ENCODE results near the gene TRNP1.

DNA sequence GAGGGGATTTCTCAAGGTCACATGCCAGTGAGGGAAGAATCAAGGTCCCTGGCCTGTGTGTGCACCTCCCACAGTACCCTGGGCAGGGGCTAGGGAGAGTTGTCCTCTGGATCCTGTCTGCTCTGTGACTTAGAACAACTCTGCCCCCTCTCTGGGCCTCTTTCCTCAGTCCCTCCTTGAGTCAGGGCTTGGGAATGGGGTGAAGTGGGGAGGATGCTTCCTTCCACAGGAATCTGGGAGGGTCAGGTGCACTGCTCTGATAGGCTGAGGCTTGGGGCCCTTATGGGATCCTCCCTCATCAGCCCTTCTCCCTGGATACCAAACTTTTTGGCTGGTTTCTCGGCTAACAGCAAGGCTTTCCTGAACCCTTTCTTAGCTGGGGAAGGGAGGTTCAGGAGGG, 2.5 kb downstream of the TRNP1 start:
- TF ChIP-seq, protein P1, sequence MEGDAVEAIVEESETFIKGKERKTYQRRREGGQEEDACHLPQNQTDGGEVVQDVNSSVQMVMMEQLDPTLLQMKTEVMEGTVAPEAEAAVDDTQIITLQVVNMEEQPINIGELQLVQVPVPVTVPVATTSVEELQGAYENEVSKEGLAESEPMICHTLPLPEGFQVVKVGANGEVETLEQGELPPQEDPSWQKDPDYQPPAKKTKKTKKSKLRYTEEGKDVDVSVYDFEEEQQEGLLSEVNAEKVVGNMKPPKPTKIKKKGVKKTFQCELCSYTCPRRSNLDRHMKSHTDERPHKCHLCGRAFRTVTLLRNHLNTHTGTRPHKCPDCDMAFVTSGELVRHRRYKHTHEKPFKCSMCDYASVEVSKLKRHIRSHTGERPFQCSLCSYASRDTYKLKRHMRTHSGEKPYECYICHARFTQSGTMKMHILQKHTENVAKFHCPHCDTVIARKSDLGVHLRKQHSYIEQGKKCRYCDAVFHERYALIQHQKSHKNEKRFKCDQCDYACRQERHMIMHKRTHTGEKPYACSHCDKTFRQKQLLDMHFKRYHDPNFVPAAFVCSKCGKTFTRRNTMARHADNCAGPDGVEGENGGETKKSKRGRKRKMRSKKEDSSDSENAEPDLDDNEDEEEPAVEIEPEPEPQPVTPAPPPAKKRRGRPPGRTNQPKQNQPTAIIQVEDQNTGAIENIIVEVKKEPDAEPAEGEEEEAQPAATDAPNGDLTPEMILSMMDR (IDR thresholded peaks at IDR 0.05; ENCODE audit: low read depth, low read length): no peak
- TF ChIP-seq, protein P2, sequence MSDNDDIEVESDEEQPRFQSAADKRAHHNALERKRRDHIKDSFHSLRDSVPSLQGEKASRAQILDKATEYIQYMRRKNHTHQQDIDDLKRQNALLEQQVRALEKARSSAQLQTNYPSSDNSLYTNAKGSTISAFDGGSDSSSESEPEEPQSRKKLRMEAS (IDR thresholded peaks at IDR 0.05; ENCODE audit: low read depth, low read length): no peak
- no peak for TF ChIP-seq POLR2A (IDR thresholded peaks at IDR 0.05; ENCODE audit: extremely low read depth, insufficient read length)
- no peak for TF ChIP-seq MYC (IDR thresholded peaks at IDR 0.05; ENCODE audit: low read depth, low read length)

Data from NB4 (cell line).